DMS 273 (cell line): ENCODE data around the gene PTPN20.

Experiments
- DNase-seq: peaks from one replicate; lab custom pipeline; 2025; ENCODE audit not compliant: unreplicated experiment; lab: John Stamatoyannopoulos, UW

Gene PTPN20

GRCh38 chr10:47020471-47020870 lies 109.2 kb downstream of the PTPN20 start:
- DNase-seq: no peak

DNA sequence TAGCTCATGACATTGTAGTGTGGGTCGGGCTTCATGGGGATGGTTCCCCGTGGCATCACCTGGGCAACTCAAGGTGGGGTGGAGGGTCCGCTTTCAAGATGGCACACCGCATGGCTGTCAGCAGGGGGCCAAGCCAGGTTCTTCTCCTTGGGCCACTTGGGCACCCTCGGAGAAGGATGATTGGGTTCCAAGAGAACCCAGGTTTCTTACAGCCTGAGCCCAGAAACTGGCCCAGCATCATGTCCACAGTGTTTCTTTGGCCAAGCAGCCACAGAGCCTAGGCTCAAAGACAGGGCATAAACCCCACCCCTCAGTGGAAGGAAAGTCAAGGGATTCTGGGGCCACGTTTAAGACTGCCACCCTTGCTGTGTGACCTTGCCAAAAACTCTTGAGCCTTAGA lies 110.6 kb downstream of the PTPN20 start:
- DNase-seq: no peak

DNA sequence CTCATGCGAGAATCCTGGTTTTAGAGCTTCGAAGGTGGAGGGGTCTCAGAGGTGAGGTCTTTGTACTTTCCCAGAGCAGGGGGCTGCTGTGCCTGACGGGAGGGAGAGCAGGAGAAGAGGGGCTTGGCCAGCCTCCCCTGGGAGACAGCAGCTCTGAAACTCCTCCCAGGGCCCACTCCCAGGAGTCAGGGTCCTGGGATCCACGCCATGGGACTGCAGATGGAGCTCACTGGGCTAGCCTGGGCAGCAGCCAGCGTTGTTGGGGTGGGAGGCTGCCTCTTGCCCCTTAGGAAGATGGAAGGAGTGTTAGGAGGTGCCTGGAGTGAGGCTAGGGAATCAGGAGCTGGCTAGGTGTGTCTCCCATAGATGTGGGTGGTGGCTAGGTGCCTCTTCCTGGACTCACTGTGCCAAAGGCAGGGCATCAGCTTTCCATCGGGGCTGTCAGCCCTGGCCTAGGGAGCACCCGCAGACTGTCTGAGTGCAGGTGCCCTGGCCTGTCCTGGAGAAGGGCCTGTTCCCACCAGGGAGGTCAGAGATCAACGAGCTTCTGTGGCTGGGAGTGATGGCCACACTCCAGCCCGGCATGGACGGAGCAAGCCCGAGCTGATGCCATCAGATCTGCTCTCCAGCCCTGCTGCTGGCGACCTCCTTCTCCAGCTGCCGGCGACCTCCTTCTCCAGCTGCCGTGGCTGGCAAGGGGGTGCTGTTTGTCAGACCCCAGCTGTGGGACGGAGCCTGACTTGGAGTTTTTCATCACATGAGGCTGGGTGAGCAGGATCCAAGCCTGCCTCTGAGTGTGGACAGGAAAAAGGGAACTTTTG lies 111.3 kb downstream of the PTPN20 start:
- peak; percentile 3 for DNase-seq

DNA sequence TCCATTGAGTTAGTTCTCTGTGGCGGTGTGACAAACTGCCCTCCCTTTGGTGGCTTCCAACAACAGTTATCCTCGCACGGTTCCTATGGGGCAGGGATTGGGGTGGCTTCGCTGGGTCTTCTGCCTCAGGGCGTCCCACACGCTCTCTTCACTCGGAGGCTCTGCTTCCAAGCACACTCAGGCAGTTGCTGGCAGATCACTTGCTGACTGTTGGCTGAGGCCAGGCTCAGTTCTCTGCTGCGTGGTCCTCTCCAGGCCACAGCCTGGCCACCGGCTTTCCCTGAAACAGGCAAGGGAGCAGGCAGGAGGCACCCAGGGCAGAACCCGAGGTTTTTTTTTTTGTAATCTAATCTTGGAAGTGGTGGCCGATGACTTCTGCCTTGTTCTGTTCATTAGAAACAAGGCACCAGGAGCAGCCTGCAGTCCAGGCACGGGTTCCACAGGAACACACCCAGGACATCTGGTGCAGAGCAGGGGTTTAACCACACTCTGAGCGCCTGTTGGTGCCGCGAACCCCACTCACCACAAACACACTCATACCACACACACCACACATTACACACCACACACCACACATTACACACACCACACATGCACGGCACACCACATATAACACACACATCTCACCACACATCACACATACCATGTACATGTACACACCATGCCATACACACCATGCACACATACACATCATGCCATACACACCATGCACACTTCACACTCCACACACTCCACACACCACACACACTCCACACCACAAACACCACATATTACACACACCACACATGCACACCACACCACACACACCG lies 112.2 kb downstream of the PTPN20 start:
- DNase-seq: peak; percentile 13

DNA sequence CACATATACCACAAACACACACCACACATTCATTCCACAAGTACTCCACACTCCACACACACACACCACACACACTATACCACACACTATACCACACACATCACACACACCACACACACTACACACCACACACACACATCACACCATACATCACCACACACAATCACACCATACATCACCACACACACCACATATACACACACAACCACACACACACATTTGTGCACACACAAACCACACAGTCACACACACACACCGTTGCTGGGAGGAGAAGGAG lies 112.8 kb downstream of the PTPN20 start:
- no peak for DNase-seq

GRCh38 chr10:47024399-47025252 lies 113.4 kb downstream of the PTPN20 start:
- peak; percentile 73 for DNase-seq

- no peak for DNase-seq
Observed at GRCh38 chr10:47025253-47025539, 114.0 kb downstream of the PTPN20 start.

GRCh38 chr10:47025540-47026300 lies 114.5 kb downstream of the PTPN20 start:
- DNase-seq: no peak

GRCh38 chr10:47026301-47027107 lies 115.3 kb downstream of the PTPN20 start:
- no peak for DNase-seq

DNA sequence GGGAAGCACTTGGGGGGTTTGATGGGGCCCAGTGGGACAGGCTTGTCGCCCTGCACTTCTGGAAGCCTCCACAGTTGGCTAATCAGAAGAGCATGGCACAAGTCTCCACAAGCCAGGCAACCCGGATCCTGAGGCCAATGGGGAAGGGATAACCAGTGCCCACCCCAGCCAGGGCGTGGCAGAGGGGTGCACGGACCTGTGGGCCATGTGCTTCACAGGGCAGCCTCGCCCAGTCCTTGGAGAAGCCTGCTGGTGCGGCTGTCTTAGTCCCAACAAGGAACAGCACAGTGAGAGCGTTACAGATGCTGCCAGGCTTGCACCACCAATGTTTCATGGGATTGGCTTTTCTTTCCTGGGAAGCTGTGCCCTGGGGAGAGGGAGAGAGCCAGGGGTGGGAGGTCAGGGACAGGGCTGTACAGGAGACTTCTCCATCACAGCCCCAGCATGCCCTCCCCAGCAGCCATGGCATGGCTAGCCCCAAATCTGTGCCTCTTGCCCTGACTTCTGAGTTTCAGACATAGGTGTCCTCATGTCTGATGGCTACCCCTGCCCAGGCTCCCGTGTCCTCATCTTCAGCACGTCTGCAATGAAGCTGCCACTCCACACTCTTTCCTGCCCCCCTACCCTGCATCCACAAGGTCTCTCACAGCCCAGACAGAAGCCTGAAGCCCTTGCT lies 116.0 kb downstream of the PTPN20 start:
- DNase-seq: no peak

- DNase-seq: no peak
Observed at GRCh38 chr10:47027784-47028260, 116.6 kb downstream of the PTPN20 start.

- DNase-seq: no peak
Observed at GRCh38 chr10:47028466-47028865, 117.2 kb downstream of the PTPN20 start.

GRCh38 chr10:47029181-47030009 lies 118.2 kb downstream of the PTPN20 start:
- DNase-seq: no peak

DNA sequence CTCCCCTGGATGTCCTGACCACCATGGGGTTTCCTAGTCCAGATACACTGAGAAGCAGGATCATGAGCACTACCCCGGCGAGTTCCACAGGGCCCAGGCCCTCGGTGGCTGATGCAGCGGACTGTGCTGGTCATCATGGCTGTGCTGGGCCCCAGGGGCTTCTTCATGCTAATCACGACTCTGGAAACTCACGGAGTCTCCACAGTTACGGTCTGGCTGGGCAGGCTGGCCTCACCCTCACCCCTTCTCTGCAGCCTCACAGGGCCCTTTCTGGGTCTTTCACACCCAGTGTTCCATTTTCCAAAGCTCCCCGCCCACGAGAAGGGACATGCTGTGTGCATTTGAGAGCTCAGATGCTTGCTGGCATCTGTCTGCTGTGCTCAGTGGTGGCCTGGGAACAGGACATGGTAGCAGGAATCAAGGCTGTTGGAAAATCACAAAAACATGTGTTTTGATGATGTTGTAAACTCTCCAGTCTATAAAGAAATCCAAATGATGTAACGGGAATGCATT lies 119.0 kb downstream of the PTPN20 start:
- DNase-seq: no peak

GRCh38 chr10:47031211-47031900 lies 120.1 kb downstream of the PTPN20 start:
- peak; percentile 17 for DNase-seq

DNA sequence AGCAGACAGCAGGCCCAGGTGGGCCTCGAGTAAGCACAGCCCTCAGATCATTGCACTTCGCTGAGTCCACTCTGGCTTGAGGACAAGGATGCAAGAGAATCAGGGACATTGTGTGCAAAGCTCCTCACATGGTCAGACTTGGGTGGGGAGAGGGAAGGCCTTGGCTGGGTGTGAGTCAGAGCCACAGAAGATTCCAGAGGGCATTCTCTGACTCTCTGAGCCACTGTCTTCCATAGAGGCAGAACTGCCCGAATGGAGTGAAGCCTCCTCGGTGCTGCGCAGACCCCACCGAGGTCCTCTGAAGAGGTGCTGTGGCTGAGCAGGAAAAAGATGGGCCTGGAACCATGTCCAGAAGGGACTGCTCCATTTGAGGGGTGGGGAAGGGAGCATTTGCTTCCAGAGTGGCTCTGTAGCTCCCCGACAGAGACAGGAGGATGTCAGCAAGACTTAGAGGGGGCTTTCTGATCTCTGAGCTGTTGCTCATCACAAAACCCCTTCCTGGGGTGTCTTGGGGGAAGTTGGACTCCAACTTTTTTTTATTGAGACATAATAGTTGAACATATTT lies 120.8 kb downstream of the PTPN20 start:
- no peak for DNase-seq

- no peak for DNase-seq
Observed at GRCh38 chr10:47033081-47033480, 121.9 kb downstream of the PTPN20 start.
